ENCODE data around the gene CPT1B. TPM values are rescaled to one million over a fixed set of nuclear protein-coding genes. Genes with fewer than 3 reads are reported as not detected.
A peak's percentile ranks its signal among the peaks of the same experiment; 100 is the strongest.
"Not testable (repeated sequence)": the region's sequence is repeated elsewhere in the genome, so short reads cannot be mapped to it uniquely, and the experiment has no call there.

CPT1B gene
- total RNA-seq, 1 donor, result 3.9 TPM

DNA sequence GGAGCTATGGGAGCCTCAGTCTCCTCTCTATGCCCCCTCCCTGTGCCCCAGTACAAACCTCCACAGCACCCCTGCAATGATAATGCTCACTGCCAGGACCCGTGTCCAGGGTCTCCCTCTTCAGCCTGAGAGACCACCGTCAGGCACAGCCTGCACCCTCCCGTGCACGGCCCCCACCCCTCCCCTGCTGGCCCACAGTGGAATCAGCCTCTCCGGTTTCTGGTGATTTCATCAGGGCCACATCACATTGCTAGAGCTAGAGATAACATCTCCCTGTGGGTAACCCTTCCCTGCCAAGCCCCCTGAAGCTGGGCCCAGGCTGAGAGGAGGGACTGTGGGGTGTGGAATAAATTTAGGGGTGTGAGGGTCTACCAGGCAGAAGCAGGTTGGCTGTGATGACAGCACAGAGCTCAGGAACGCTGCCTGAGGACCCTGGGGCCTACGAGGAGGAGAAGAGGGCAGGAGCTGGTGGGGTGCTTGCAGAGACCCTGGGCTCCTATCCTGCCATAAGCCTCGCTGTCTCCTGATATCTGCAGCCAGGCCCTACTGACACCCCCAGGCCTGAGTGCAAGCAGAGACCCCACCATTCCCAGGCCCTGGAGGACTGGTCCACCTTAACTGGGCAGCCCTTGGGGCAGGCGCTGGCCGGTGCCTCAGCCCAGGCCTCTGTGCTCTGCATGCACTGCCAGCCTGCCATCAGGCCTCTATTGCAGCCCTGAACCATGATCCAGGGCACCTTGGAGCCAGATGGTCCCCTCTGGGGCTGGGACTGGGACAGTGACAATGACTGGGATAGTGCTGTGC lies 32.5 kb downstream of the CPT1B start, which contains the start of gene KLHDC7B:
Gene KLHDC7B, plus strand, starts transcription at position 378 of the 804 bp plus-strand sequence. Its CDS starts 345 bp downstream, at position 723.
- peak; percentile 68 for DNase-seq (ENCODE audit: low read depth)
- TF ChIP-seq, protein P1, sequence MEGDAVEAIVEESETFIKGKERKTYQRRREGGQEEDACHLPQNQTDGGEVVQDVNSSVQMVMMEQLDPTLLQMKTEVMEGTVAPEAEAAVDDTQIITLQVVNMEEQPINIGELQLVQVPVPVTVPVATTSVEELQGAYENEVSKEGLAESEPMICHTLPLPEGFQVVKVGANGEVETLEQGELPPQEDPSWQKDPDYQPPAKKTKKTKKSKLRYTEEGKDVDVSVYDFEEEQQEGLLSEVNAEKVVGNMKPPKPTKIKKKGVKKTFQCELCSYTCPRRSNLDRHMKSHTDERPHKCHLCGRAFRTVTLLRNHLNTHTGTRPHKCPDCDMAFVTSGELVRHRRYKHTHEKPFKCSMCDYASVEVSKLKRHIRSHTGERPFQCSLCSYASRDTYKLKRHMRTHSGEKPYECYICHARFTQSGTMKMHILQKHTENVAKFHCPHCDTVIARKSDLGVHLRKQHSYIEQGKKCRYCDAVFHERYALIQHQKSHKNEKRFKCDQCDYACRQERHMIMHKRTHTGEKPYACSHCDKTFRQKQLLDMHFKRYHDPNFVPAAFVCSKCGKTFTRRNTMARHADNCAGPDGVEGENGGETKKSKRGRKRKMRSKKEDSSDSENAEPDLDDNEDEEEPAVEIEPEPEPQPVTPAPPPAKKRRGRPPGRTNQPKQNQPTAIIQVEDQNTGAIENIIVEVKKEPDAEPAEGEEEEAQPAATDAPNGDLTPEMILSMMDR (IDR thresholded peaks at IDR 0.05; ENCODE audit: insufficient read depth, low read depth, low read length), result peak; percentile 42
- peak within 1 kb of the TSS; percentile 6 for H3K4me3 ChIP-seq (ENCODE audit: low read depth, low read length)

DNA sequence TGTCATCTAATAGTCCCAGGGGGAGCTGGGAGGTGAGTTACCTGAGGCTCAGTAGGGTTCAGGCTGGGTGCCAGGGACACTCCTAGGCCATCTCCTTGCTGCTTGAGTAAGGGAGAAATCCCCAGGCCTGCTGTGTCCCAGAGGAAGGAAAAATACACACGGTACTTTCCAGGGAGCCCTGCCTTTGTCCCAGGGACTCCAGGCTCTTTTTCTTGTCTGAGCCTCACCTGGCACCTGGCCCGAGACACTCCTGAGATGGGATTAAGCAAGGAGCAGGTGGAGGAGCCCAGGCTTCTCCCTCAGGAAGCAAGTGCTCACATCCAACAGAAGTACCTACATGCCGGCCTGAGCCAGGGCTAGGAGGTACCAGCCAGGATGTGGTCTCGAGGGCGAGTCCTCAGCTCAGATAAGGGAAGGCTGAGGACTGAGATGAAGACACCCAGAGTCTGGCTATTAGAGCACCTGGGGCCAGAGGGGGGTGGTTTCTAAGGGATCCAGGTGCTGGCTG lies 33.4 kb downstream of the CPT1B start:
- no peak overlapping the region for H3K4me3 ChIP-seq (ENCODE audit: low read depth, low read length)
- TF ChIP-seq, protein P1 (IDR thresholded peaks at IDR 0.05; ENCODE audit: insufficient read depth, low read depth, low read length), result no peak
- no peak for DNase-seq (ENCODE audit: low read depth)

DNA sequence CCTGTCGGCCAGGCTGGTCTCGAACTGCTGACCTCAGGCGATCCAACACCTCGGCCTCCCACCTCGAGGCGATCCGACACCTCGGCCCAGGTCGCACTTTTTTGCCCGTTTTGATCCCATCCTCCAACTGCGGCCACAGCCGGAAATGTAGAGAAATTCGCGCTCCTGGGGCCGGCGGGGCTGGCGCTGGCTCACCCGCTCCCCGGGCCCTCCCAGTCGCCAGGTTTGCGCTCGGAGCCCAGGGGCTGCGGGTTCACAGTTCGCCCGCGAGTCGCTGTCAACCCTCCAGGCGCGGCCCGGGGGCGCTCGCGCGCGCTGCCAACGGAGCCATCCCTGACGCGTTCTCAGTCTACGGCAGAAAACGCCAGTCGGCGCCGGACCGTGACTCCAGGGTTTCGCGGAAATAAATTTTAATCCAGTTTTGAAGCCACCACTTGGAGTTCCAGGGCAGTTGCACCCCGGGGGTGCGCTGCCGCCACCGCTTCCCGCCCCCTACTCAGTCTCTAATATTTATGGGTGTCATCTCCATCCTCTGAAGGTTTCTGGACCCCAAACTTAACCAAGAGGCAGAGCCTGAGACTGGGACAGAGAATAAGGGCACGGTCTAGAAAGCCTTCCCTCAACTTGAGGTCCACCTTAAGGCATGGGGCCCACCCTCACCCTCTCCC lies 34.0 kb downstream of the CPT1B start:
- H3K4me3 ChIP-seq (ENCODE audit: low read depth, low read length), result peak overlapping the region; percentile 29
- TF ChIP-seq, protein P1 (IDR thresholded peaks at IDR 0.05; ENCODE audit: insufficient read depth, low read depth, low read length), result peak; percentile 59
- DNase-seq (ENCODE audit: low read depth), result peak; percentile 78

DNA sequence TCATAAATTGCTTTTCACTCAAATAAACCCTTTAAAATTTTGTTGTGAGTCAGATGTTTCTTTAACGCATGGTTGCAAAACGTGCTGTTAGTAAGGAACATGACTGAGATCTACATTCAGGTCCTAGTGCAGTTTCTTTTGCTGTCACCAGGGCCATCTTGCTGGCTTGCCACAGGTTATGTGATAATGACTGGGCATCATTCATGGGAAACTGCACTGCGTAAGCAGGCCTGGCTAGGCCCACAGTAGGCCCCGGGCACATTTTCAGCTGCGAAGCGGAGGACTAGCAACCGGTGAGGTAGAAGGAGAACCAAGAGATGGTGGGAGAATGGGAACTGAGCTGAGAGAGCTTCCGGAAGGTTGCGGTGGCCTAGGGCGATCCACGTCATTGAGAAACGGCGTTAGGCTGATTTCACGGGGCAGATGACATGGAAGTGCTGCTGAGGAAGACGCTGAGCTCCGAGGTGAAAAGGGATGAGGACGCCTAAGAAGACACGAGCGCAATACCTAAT lies 35.8 kb downstream of the CPT1B start:
- TF ChIP-seq, protein P1 (IDR thresholded peaks at IDR 0.05; ENCODE audit: insufficient read depth, low read depth, low read length), result no peak
- H3K4me3 ChIP-seq (ENCODE audit: low read depth, low read length), result no peak overlapping the region
- peak; percentile 39 for DNase-seq (ENCODE audit: low read depth)

DNA sequence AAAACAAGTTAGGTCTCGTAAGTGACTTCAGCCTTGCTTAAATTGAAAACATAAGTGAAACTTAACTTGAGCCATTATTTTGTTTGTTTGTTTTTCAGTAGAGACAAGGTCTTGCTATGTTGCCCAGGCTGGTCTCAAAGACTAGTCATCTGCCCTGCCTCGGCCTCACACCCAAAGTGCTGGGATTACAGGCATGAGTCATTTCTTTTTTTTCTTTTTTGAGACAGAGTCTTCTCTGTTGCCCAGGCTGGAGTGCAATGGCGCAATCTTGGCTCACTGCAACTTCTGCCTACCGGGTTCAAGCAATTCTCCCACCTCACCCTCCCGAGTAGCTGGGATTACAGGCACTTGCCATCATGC lies 36.6 kb downstream of the CPT1B start:
- H3K4me3 ChIP-seq (ENCODE audit: low read depth, low read length), result not testable (repeated sequence)
- peak; percentile 95 for DNase-seq (ENCODE audit: low read depth)

DNA sequence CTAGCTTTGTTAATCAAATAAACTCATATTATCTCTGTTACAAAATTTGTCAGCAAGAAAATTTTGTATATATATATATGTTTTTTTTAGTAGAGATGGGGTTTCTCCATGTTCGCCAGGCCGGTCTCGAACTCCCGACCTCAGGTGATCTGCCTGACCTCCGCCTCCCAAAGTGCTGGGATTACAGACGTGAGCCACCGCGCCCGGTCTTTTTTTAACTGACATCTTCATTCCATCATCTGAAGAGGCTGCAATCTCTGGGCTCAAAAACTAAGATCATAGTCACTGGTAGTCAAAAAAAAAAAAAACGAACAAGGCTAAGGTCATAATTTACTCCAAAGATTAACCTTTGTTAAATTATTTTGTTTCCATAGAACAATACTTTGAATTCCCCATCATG lies 37.8 kb downstream of the CPT1B start:
- TF ChIP-seq, protein P1 (IDR thresholded peaks at IDR 0.05; ENCODE audit: insufficient read depth, low read depth, low read length), result no peak
- H3K4me3 ChIP-seq (ENCODE audit: low read depth, low read length), result no peak overlapping the region
- DNase-seq (ENCODE audit: low read depth), result no peak

DNA sequence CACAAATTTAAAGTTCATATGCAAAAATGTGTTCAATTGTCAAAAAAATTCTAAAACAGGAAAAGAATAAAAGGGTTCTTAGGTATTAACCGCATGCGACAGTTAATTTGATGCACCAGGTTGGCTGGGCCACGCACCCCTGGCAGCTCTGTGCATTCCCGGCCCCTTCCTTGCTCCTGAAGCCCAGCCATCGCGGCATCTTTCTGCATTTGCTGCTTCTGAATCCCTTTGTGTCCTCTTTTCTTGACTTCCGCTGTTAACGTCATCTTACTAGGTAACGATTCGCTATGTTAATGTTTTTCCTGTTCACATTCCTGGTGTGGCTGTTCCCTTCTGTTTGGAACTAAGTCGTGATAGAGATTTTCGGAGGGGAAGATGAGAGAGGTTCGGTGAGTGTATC lies 40.5 kb downstream of the CPT1B start:
- TF ChIP-seq, protein P1 (IDR thresholded peaks at IDR 0.05; ENCODE audit: insufficient read depth, low read depth, low read length), result no peak
- no peak for DNase-seq (ENCODE audit: low read depth)
- no peak overlapping the region for H3K4me3 ChIP-seq (ENCODE audit: low read depth, low read length)

Data from fibroblast of villous mesenchyme (primary cell).